Osteoblast (primary cell): Measurements from ENCODE around the gene MRPS34. TPM values are rescaled to one million over a fixed set of nuclear protein-coding genes. Genes with fewer than 3 reads are reported as not detected.
A peak's percentile ranks its signal among the peaks of the same experiment; 100 is the strongest.

Experiments used
- DNase-seq: peaks from one replicate; pipeline ENCODE4 v3.0.0; 2011; ENCODE audit warnings: low spot score, mixed read lengths; ENCODE audit not compliant: insufficient read length; ENCODE audit errors: missing footprints
- H2AFZ ChIP-seq: 2 replicates; pipeline ENCODE4 v1.6.0; 2011; ENCODE audit warnings: mild to moderate bottlenecking, low read length
- H3K27ac ChIP-seq: 2 replicates; pipeline ENCODE4 v1.5.1; 2011; ENCODE audit warnings: mild to moderate bottlenecking, low read depth, low read length, moderate library complexity
- H3K27me3 ChIP-seq: 2 replicates; pipeline ENCODE4 v1.6.0; 2012; ENCODE audit warnings: mild to moderate bottlenecking, control low read depth, inconsistent platforms, low read length, moderate library complexity; ENCODE audit not compliant: insufficient read depth
- H3K36me3 ChIP-seq: 2 replicates; pipeline ENCODE4 v1.5.1; 2011; ENCODE audit warnings: mild to moderate bottlenecking, low read length, control low read depth, moderate library complexity; ENCODE audit not compliant: insufficient read depth
- H3K4me1 ChIP-seq: 2 replicates; pipeline ENCODE4 v1.5.1; 2011; ENCODE audit warnings: mild to moderate bottlenecking, low read length, control low read depth, moderate library complexity; ENCODE audit not compliant: insufficient read depth
- H3K4me2 ChIP-seq: 2 replicates; pipeline ENCODE4 v1.6.0; 2011; ENCODE audit warnings: mild to moderate bottlenecking, low read length; ENCODE audit not compliant: insufficient read depth
- H3K4me3 ChIP-seq: fragments of 200-600 bp; sonication (generic); 3 replicates; pipeline ENCODE4 v1.5.1; 2012; ENCODE audit warnings: mild to moderate bottlenecking, low read length, inconsistent platforms; ENCODE audit not compliant: insufficient read depth
- H3K79me2 ChIP-seq: 2 replicates; pipeline ENCODE4 v1.6.0; 2012; ENCODE audit warnings: mild to moderate bottlenecking, low read length, control low read depth, inconsistent platforms; ENCODE audit not compliant: insufficient read depth
- H3K9me3 ChIP-seq: 2 replicates; pipeline ENCODE4 v1.5.1; 2011; ENCODE audit warnings: low read depth, low read length, control low read depth
- H4K20me1 ChIP-seq: 2 replicates; pipeline ENCODE4 v1.6.0; 2012; ENCODE audit warnings: mild to moderate bottlenecking, low read length, control low read depth; ENCODE audit not compliant: insufficient read depth
- total RNA-seq: library from RNA; depleted of rRNA; stranded (reverse); fragments of >200 nt; gene quantifications from 2 replicates; pipeline ENCODE4 v1.2.3, GENCODE V29; 2012
- TF ChIP-seq, protein P1 (sequence below): IDR thresholded peaks from 2 replicates; pipeline ENCODE4 v1.5.1; 2011; ENCODE audit warnings: mild to moderate bottlenecking, low read depth, low read length, moderate library complexity; ENCODE audit errors: extremely low read depth

MRPS34 gene
- total RNA-seq, 1 donor = 40.5 TPM

DNA sequence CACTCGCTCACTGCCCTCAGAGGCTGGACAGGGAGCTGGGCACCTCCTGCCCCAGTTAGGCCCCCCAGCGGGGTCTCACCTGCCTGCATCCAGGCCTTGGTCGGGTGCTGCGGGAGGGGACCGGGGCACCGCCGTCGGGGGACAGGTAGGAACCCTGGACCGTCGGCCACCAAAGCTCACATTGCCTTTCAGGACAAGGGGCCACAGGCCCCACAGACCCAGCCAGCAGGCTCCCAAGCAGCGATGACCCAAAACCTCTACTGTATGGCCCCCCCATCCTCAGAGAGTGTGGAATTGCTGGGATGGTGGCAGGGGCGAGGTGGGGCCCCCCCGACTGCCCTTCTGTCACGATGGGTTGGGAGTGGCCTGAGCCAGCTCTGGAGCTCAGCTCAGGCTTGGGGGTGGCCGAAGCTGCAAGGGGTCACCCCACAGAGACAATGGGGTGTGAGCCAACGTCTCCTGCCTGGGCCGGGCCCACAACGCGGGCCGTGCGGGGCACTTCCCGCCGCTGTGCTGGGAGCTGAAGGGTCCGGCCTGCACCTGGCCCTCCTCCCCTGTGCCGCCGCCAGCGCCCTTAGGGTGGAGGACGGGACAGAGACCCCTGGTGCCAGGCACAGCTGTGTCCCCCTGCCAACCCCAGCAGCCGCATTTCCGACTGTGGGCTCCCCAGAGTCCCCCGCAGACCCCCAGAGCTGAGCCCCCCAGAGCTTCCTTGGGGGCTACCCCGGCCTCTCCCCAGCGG lies 20.1 kb upstream of the MRPS34 start:
- H3K4me2 ChIP-seq = no peak overlapping the region
- DNase-seq = peak; percentile 73
- TF ChIP-seq, protein P1, sequence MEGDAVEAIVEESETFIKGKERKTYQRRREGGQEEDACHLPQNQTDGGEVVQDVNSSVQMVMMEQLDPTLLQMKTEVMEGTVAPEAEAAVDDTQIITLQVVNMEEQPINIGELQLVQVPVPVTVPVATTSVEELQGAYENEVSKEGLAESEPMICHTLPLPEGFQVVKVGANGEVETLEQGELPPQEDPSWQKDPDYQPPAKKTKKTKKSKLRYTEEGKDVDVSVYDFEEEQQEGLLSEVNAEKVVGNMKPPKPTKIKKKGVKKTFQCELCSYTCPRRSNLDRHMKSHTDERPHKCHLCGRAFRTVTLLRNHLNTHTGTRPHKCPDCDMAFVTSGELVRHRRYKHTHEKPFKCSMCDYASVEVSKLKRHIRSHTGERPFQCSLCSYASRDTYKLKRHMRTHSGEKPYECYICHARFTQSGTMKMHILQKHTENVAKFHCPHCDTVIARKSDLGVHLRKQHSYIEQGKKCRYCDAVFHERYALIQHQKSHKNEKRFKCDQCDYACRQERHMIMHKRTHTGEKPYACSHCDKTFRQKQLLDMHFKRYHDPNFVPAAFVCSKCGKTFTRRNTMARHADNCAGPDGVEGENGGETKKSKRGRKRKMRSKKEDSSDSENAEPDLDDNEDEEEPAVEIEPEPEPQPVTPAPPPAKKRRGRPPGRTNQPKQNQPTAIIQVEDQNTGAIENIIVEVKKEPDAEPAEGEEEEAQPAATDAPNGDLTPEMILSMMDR = no peak

DNA sequence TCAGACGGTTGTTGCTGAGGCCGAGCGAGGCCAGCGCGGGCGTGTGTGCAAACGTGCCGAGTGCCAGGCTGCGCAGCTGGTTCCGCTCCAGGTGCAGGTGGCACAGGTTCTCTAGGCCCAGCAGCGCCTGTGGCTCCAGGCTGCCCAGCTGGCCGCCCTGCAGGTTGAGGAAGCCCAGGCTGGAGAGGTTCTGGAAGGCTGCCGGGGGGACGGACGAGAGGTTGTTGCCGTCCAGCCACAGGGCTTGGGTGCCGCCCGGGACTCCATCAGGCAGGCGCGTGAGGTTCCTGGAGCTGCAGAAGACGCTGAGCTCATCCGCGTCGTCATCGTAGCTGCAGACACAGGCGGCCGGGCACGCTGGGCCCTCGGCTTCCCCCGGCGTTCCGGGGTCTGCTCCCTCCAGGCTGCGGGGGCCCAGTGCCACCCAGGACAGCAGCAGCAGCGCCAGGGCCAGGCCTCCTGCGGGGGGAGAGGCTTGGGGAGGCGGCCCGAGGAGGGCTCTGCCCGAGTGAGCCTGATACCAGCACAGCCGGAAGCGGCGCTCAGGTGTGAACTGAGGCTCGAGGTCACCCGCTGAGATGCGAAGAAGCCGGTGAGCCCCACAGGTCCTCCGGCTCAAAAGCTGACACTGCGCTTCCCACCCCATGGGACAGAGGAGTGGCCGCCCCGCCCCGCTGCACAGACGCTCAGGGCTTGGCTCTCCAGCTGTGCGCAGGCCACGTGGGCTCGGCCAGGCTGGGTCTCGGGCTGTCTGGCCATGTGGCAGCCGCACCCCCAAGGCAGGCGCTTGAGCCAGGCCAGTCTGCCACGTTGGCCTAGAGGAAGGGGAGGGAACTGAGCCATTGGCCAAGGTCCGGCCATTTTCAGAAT lies 19.2 kb upstream of the MRPS34 start:
- H3K4me2 ChIP-seq = no peak overlapping the region
- H4K20me1 ChIP-seq = peaks cover 4% of the 10 kb centered on the region
- TF ChIP-seq, protein P1 = no peak
- no peak overlapping the region for H3K4me3 ChIP-seq
- H2AFZ ChIP-seq = no peak overlapping the region
- peaks cover 8% of the 10 kb centered on the region for H3K79me2 ChIP-seq
- H3K36me3 ChIP-seq = peaks cover 6% of the 10 kb centered on the region
- no peak overlapping the region for H3K27ac ChIP-seq
- H3K4me1 ChIP-seq = no peaks in the 10 kb centered on the region
- DNase-seq = peak; percentile 81
- H3K9me3 ChIP-seq = no peaks in the 10 kb centered on the region
- H3K27me3 ChIP-seq = no peaks in the 10 kb centered on the region

More for the DNA sequence above, 20.1 kb upstream of the MRPS34 start:
- no peaks in the 10 kb centered on the region for H3K27me3 ChIP-seq
- peaks cover 5% of the 10 kb centered on the region for H3K36me3 ChIP-seq
- H3K9me3 ChIP-seq = no peaks in the 10 kb centered on the region
- no peak overlapping the region for H2AFZ ChIP-seq
- no peaks in the 10 kb centered on the region for H3K4me1 ChIP-seq
- H3K27ac ChIP-seq = no peak overlapping the region
- no peaks in the 10 kb centered on the region for H4K20me1 ChIP-seq
- H3K79me2 ChIP-seq = no peaks in the 10 kb centered on the region
- no peak overlapping the region for H3K4me3 ChIP-seq

DNA sequence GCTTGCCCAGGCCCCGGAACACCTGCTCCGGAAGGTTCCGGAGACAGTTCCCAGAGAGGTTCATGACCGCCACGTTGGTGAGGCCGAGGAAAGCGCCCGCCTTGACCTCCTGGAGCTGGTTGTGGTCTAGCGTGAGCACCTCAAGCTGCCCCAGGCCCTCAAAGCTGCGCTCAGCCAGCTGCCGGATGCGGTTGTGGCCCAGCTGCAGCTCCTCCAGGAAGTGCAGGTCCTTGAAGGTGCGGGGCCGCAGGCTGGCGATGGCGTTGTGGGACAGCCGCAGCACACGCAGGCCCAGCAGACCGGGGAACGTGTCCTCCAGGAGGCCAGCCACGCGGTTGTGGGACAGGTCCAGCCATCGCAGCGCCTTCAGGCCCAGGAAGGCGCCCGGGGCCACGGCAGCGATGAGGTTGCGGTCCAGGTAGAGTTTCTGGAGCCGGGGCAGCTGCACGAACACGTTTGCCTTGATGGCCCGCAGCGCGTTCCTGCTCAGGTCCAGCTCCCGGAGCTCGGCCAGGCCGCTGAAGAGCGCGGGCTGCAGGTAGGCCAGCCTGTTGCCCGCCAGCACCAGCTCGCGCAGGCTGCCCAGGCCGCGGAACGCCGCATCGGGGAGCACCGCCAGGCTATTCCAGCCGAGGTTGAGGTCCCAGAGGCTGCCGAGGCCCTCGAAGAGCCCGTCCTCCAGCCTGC lies 18.5 kb upstream of the MRPS34 start:
- Histone ChIP-seq H3K27me3 (no peaks in the 10 kb centered on the region), H2AFZ (no peak overlapping the region), H3K9me3 (no peaks in the 10 kb centered on the region), H4K20me1 (peaks cover 7% of the 10 kb centered on the region), H3K4me3 (no peak overlapping the region), H3K4me2 (no peak overlapping the region), H3K36me3 (peaks cover 12% of the 10 kb centered on the region), H3K79me2 (peaks cover 16% of the 10 kb centered on the region), H3K27ac (no peak overlapping the region), H3K4me1 (no peaks in the 10 kb centered on the region)
- peak; percentile 80 for DNase-seq
- TF ChIP-seq, protein P1 = no peak
